Neuronal stem cell (in vitro differentiated cells): Measurements from ENCODE around the gene TWNK. TPM values are rescaled to one million over a fixed set of nuclear protein-coding genes. Genes with fewer than 3 reads are reported as not detected.

Source experiments
- DNase-seq: peaks from one replicate; pipeline ENCODE4 v3.0.0-alpha.2; 2013; ENCODE audit warnings: low spot score
- H2AFZ ChIP-seq: one replicate; pipeline ENCODE4 v1.6.1; 2013; ENCODE audit warnings: mild to moderate bottlenecking, low read length, inconsistent platforms
- H2AK5ac ChIP-seq: 2 replicates; pipeline ENCODE4 v1.6.1; 2013; ENCODE audit warnings: low read depth, mild to moderate bottlenecking, inconsistent platforms, low read length, moderate library complexity, mixed read lengths
- H2BK120ac ChIP-seq: 2 replicates; pipeline ENCODE4 v1.6.1; 2013; ENCODE audit warnings: low read depth, mild to moderate bottlenecking, inconsistent platforms, low read length, moderate library complexity, mixed read lengths
- H2BK12ac ChIP-seq: one replicate; pipeline ENCODE4 v1.6.1; 2013; ENCODE audit warnings: low read length, inconsistent platforms
- H2BK15ac ChIP-seq: 2 replicates; pipeline ENCODE4 v1.6.1; 2013; ENCODE audit warnings: mild to moderate bottlenecking, low read length, inconsistent platforms, mixed read lengths
- H2BK5ac ChIP-seq: one replicate; pipeline ENCODE4 v1.6.1; 2013; ENCODE audit warnings: inconsistent platforms, mild to moderate bottlenecking, low read length, moderate library complexity
- H3K14ac ChIP-seq: one replicate; pipeline ENCODE4 v1.6.1; 2013; ENCODE audit warnings: low read length, inconsistent platforms
- H3K18ac ChIP-seq: 2 replicates; pipeline ENCODE4 v1.6.1; 2013; ENCODE audit warnings: low read length, inconsistent platforms
- H3K23ac ChIP-seq: 2 replicates; pipeline ENCODE4 v1.6.1; 2013; ENCODE audit warnings: low read depth, mild to moderate bottlenecking, mixed read lengths, low read length, inconsistent platforms; ENCODE audit not compliant: poor library complexity
- H3K27ac ChIP-seq: replicated peaks from 3 replicates; pipeline ENCODE4 v1.5.1; 2013; ENCODE audit warnings: low read length, inconsistent platforms
- H3K27me3 ChIP-seq, 3 experiments: 2 replicates each; pipeline ENCODE4 v1.6.1; 2013; ENCODE audit warnings: low read length in 3 of 3, mild to moderate bottlenecking in 2 of 3, inconsistent platforms in 1 of 3, low read depth in 1 of 3, mixed read lengths in 1 of 3, moderate library complexity in 1 of 3; ENCODE audit not compliant: control insufficient read depth in 3 of 3, insufficient read depth in 3 of 3
- H3K36me3 ChIP-seq, 2 donors: replicated peaks in 1 of 2; 2 replicates each; pipeline ENCODE4 v1.6.1; 2013; ENCODE audit warnings: low read length in 2 of 2; ENCODE audit not compliant: control insufficient read depth in 2 of 2, insufficient read depth in 2 of 2
- H3K4ac ChIP-seq: 2 replicates; pipeline ENCODE4 v1.6.1; 2013; ENCODE audit warnings: inconsistent platforms, mild to moderate bottlenecking, low read length, moderate library complexity
- H3K4me1 ChIP-seq, 2 donors: 1 replicate in 1 of 2; 2 replicates in 1 of 2; pipeline ENCODE4 v1.6.1; 2013; ENCODE audit warnings: low read length in 2 of 2, low read depth in 1 of 2; ENCODE audit not compliant: control insufficient read depth in 2 of 2, insufficient read depth in 1 of 2
- H3K4me2 ChIP-seq: one replicate; pipeline ENCODE4 v1.6.1; 2013; ENCODE audit warnings: mild to moderate bottlenecking, low read length, inconsistent platforms; ENCODE audit not compliant: insufficient read depth, poor library complexity, severe bottlenecking
- H3K4me3 ChIP-seq, 2 donors: 2 replicates each; pipeline ENCODE4 v1.5.1; 2013; ENCODE audit warnings: low read length in 2 of 2, mild to moderate bottlenecking in 2 of 2, inconsistent platforms in 1 of 2, moderate library complexity in 1 of 2
- H3K79me1 ChIP-seq: one replicate; pipeline ENCODE4 v1.6.1; 2013; ENCODE audit warnings: low read depth, mild to moderate bottlenecking, inconsistent platforms, low read length, moderate library complexity
- H3K9ac ChIP-seq: one replicate; pipeline ENCODE4 v1.6.1; 2013; ENCODE audit warnings: mild to moderate bottlenecking, low read depth, low read length, inconsistent platforms; ENCODE audit not compliant: poor library complexity
- H3K9me3 ChIP-seq, 2 donors: replicated peaks in 1 of 2; 2 replicates each; pipeline versions ENCODE3 to v1.6.1; 2013; ENCODE audit warnings: low read length in 2 of 2, mild to moderate bottlenecking in 2 of 2, inconsistent platforms in 1 of 2, low read depth in 1 of 2, mixed read lengths in 1 of 2, moderate library complexity in 1 of 2; ENCODE audit not compliant: control insufficient read depth in 2 of 2, insufficient read depth in 1 of 2
- H4K8ac ChIP-seq: one replicate; pipeline ENCODE4 v1.6.1; 2013; ENCODE audit warnings: low read depth, mild to moderate bottlenecking, inconsistent platforms, low read length, moderate library complexity
- H4K91ac ChIP-seq: one replicate; pipeline ENCODE4 v1.6.1; 2013; ENCODE audit warnings: low read length, low read depth, mild to moderate bottlenecking, inconsistent platforms; ENCODE audit not compliant: poor library complexity
- WGBS, 2 donors: extraction: QIAGEN DNeasy Blood & Tissue Kit; methylation state at CpG; one replicate each; pipeline ENCODE4 v1.1.7; 2013; ENCODE audit warnings: missing lambda C conversion rate in 2 of 2, mixed read lengths in 1 of 2; ENCODE audit not compliant: insufficient read length in 2 of 2, insufficient replicate concordance in 1 of 2; ENCODE audit errors: extremely low coverage in 2 of 2; 5-methylcytosine and 5-hydroxymethylcytosine counted together
- polyA plus RNA-seq, 2 experiments: library from polyadenylated mRNA; stranded (reverse); fragments of 200-250 nt; gene quantifications; one replicate each; pipeline ENCODE4 v1.2.3, GENCODE V29; 2013

TWNK gene
- polyA plus RNA-seq (2013, experiment 1 of 2) = 7.5 TPM
- polyA plus RNA-seq (2013, experiment 2 of 2) = 7.0 TPM

- Histone ChIP-seq H4K8ac (no peak within 1 kb of the TSS), H2BK5ac (peak within 1 kb of the TSS; percentile 91)
Observed at GRCh38 chr10:100986952-100987684, at the start of gene TWNK, which contains the start of gene MRPL43. TSS of gene TWNK (plus strand) at chr10:100987543. CDS start at chr10:100988211, 668 bp downstream. TSS of gene MRPL43 (minus strand) at chr10:100987497. CDS start at chr10:100987443, 54 bp downstream.

DNA sequence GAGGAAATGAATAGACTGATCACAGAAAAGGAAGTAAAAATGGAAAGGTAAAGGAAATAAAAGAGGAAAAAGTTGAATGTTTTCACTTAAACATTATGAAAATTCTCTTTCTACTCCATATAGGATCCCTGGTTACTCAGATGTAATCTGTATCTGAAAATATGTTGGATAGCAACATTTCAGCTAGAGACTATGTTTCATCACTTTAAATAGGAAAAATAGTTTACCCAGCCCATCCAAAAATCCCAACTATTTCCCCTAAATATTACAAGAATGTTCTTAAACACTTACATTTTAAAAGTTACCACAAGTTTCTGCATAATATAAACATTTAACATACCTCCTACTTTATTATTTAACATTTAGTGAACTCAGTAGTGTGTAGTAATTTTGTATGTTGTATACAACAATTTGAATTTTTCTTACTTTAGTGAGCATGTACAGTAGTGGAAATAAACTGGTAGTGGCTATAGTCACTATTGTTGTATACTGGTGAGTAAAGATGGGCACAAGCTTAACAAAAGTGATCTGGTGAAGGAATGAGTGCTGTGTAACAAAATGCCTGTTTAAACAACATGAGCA, 47.5 kb upstream of the TWNK start:
- Histone ChIP-seq H2BK5ac (no peak overlapping the region), H3K18ac (no peak overlapping the region), H2BK15ac (no peak overlapping the region), H4K91ac (no peak overlapping the region), H2AK5ac (no peak overlapping the region), H3K4me1 (no peaks in the 10 kb centered on the region), H3K27ac (no peak overlapping the region), H2BK120ac (no peak overlapping the region), H3K4me3 (no peak overlapping the region), H3K27me3 (no peaks in the 10 kb centered on the region), H3K4me2 (no peak overlapping the region), H3K4ac (no peak overlapping the region), H3K14ac (no peak overlapping the region), H3K79me1 (no peaks in the 10 kb centered on the region), H2BK12ac (no peak overlapping the region), H3K23ac (no peak overlapping the region), H4K8ac (no peak overlapping the region), H3K9ac (no peak overlapping the region), H3K9me3 (no peaks in the 10 kb centered on the region), H2AFZ (no peak overlapping the region), H3K36me3 (peaks cover 4 to 92% of the 10 kb centered on the region in 2 donors)
- no peak for DNase-seq

More at GRCh38 chr10:100986952-100987684, at the start of gene TWNK, which contains the start of gene MRPL43:
- H3K4ac ChIP-seq = no peak within 1 kb of the TSS
- H3K27ac ChIP-seq = peak within 1 kb of the TSS; percentile 72
- H3K4me1 ChIP-seq = peaks cover 12 to 13% of the 10 kb centered on the region in 2 donors
- H3K9me3 ChIP-seq = peaks cover 0 to 3% of the 10 kb centered on the region in 2 donors
- H2AFZ ChIP-seq = peak within 1 kb of the TSS; percentile 98
- WGBS, 2 donors = no CpG with 5 or more reads among the region's 75 CpGs
- H3K18ac ChIP-seq = peak within 1 kb of the TSS; percentile 98
- H3K4me2 ChIP-seq = peak within 1 kb of the TSS; percentile 82
- DNase-seq = peak; percentile 82
- H3K27me3 ChIP-seq = no peaks in the 10 kb centered on the region
- H3K9ac ChIP-seq = peak within 1 kb of the TSS; percentile 98
- no peak within 1 kb of the TSS for H2BK12ac ChIP-seq
- peak within 1 kb of the TSS; percentile 65 for H2BK15ac ChIP-seq
- peak within 1 kb of the TSS; percentile 39 for H3K14ac ChIP-seq
- peaks cover 10% of the 10 kb centered on the region for H3K79me1 ChIP-seq
- peaks cover 34 to 71% of the 10 kb centered on the region in 2 donors for H3K36me3 ChIP-seq
- peak within 1 kb of the TSS; percentile 97 for H3K23ac ChIP-seq
- H4K91ac ChIP-seq = no peak within 1 kb of the TSS
- peak within 1 kb of the TSS; percentile 67 for H2AK5ac ChIP-seq
- peak within 1 kb of the TSS; percentile 88 to 93 for H3K4me3 ChIP-seq
- no peak within 1 kb of the TSS for H2BK120ac ChIP-seq

- Histone ChIP-seq H3K9me3 (no peaks in the 10 kb centered on the region), H2AFZ (no peak overlapping the region), H3K4me2 (no peak overlapping the region), H3K18ac (no peak overlapping the region), H3K4me1 (no peaks in the 10 kb centered on the region), H4K8ac (no peak overlapping the region), H3K14ac (no peak overlapping the region), H3K27me3 (no peaks in the 10 kb centered on the region), H3K23ac (no peak overlapping the region), H2BK120ac (no peak overlapping the region), H3K36me3 (peaks cover 5 to 97% of the 10 kb centered on the region in 2 donors), H2BK5ac (no peak overlapping the region), H3K4me3 (no peak overlapping the region), H3K4ac (no peak overlapping the region), H2BK15ac (no peak overlapping the region), H2AK5ac (no peak overlapping the region), H3K27ac (no peak overlapping the region), H2BK12ac (no peak overlapping the region), H3K9ac (no peak overlapping the region), H4K91ac (no peak overlapping the region), H3K79me1 (no peaks in the 10 kb centered on the region)
- DNase-seq = no peak
- no CpG with 5 or more reads among the region's 3 CpGs for WGBS, 2 donors
Observed at GRCh38 chr10:100942229-100942628, 45.1 kb upstream of the TWNK start.

DNA sequence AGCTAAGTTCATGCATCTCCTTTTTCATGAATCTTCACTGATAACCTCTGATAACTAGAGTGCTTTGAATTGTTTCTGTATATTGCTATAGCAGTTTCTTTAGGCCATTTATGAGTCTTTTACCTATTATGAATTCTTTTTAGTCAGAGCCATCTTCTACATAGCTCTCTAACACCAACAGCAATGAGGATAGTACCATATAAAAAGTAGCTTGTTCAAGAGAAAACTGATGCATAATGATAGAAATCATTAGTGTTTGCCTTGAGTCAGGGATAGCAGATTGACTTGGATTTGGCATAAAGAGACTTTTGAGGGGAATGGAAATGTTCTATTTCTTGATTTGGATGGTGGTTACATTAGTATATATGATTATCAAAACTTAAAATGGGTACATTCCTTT, 43.8 kb upstream of the TWNK start:
- Histone ChIP-seq H3K79me1 (no peaks in the 10 kb centered on the region), H3K4ac (no peak overlapping the region), H3K4me2 (no peak overlapping the region), H2BK120ac (no peak overlapping the region), H3K9me3 (no peaks in the 10 kb centered on the region), H3K27ac (no peak overlapping the region), H3K36me3 (peaks cover 5 to 97% of the 10 kb centered on the region in 2 donors), H2BK12ac (no peak overlapping the region), H3K18ac (no peak overlapping the region), H2AK5ac (no peak overlapping the region), H4K8ac (no peak overlapping the region), H3K4me1 (no peaks in the 10 kb centered on the region), H3K27me3 (no peaks in the 10 kb centered on the region), H2BK5ac (no peak overlapping the region), H4K91ac (no peak overlapping the region), H3K23ac (no peak overlapping the region), H3K9ac (no peak overlapping the region), H2BK15ac (no peak overlapping the region), H2AFZ (no peak overlapping the region), H3K14ac (no peak overlapping the region), H3K4me3 (no peak overlapping the region)
- no peak for DNase-seq
